ENCODE results near the gene CAMK4.

The CAMK4 gene

GRCh38 chr5:111505096-111505495 is 280.9 kb downstream of the CAMK4 start:
- no peak for DNase-seq
- intact Hi-C loops (cut with DNase I) = no loop called here

- DNase-seq = no peak
- intact Hi-C loops (cut with DNase I) = no loop called here
Measured at GRCh38 chr5:111507276-111507675, 283.1 kb downstream of the CAMK4 start.

- intact Hi-C loops (cut with DNase I) = no loop called here
Measured at GRCh38 chr5:111509119-111509518, 284.9 kb downstream of the CAMK4 start.

GRCh38 chr5:111511174-111511830 is 287.1 kb downstream of the CAMK4 start:
- intact Hi-C loops (cut with DNase I) = no loop called here
- peak in 3 of 42 donors; percentile 2 to 14 (median 6) for DNase-seq

More at GRCh38 chr5:111509119-111509518, 284.9 kb downstream of the CAMK4 start:
- DNase-seq = no peak

GRCh38 chr5:111511831-111512374 is 287.7 kb downstream of the CAMK4 start:
- DNase-seq = peak in 20 of 42 donors; percentile 16 to 44 (median 30)
- intact Hi-C loops (cut with DNase I) = no loop called here

- intact Hi-C loops (cut with DNase I) = no loop called here
- DNase-seq = peak; percentile 90 to 98 (median 95)
Measured at GRCh38 chr5:111512375-111513130, 288.4 kb downstream of the CAMK4 start, which contains the start of gene STARD4. TSS of gene STARD4 (minus strand) at chr5:111512535. CDS start at chr5:111507433, 5,102 bp downstream.

- intact Hi-C loops (cut with DNase I) = no loop called here
- peak in 3 of 42 donors; percentile 5 to 21 (median 8) for DNase-seq
Measured at GRCh38 chr5:111513131-111513520, 288.9 kb downstream of the CAMK4 start.

- intact Hi-C loops (cut with DNase I) = no loop called here
- DNase-seq = no peak
Measured at GRCh38 chr5:111514087-111514486, 289.9 kb downstream of the CAMK4 start.

GRCh38 chr5:111517853-111518501 is 293.8 kb downstream of the CAMK4 start:
- DNase-seq = no peak
- intact Hi-C loops (cut with DNase I) = no loop called here

GRCh38 chr5:111518777-111519176 is 294.6 kb downstream of the CAMK4 start:
- DNase-seq = no peak
- intact Hi-C loops (cut with DNase I) = no loop called here

GRCh38 chr5:111520908-111521307 is 296.7 kb downstream of the CAMK4 start:
- intact Hi-C loops (cut with DNase I) = no loop called here
- no peak for DNase-seq

- intact Hi-C loops (cut with DNase I) = no loop called here
- no peak for DNase-seq
Measured at GRCh38 chr5:111528056-111528455, 303.9 kb downstream of the CAMK4 start.

GRCh38 chr5:111530298-111530740 is 306.1 kb downstream of the CAMK4 start:
- DNase-seq = peak in 18 of 42 donors; percentile 4 to 58 (median 24)
- intact Hi-C loops (cut with DNase I) = no loop called here

- DNase-seq = no peak
- intact Hi-C loops (cut with DNase I) = no loop called here
Measured at GRCh38 chr5:111532886-111533582, 308.9 kb downstream of the CAMK4 start.

GRCh38 chr5:111535879-111536549 is 311.8 kb downstream of the CAMK4 start:
- no peak for DNase-seq
- intact Hi-C loops (cut with DNase I) = no loop called here

GRCh38 chr5:111537141-111538024 is 313.2 kb downstream of the CAMK4 start:
- no peak for DNase-seq
- intact Hi-C loops (cut with DNase I) = no loop called here

All from head of caudate nucleus (tissue), 42 donors.